ENCODE measurements around the gene FMO5.

Gene FMO5

GRCh38 chr1:147223740-147224615, 1.2 kb downstream of the FMO5 start:
- no peak for FAIRE-seq
- TF ChIP-seq POLR2A (IDR thresholded peaks at IDR 0.05; ENCODE audit: low read depth, low read length), result no peak
- DNase-seq (ENCODE audit: insufficient read length, low spot score), result no peak

- FAIRE-seq (no peak), DNase-seq (ENCODE audit: insufficient read length, low spot score) (no peak)
- no peak for TF ChIP-seq POLR2A (IDR thresholded peaks at IDR 0.05; ENCODE audit: low read depth, low read length)
These were observed 6.5 kb downstream of the FMO5 start for GRCh38 chr1:147218606-147219005.

GRCh38 chr1:147217141-147217540, 8.0 kb downstream of the FMO5 start:
- no peak for TF ChIP-seq POLR2A (IDR thresholded peaks at IDR 0.05; ENCODE audit: low read depth, low read length)
- FAIRE-seq (no peak), DNase-seq (ENCODE audit: insufficient read length, low spot score) (no peak)

GRCh38 chr1:147216124-147216523, 9.0 kb downstream of the FMO5 start:
- no peak for TF ChIP-seq POLR2A (IDR thresholded peaks at IDR 0.05; ENCODE audit: low read depth, low read length)
- FAIRE-seq (no peak), DNase-seq (ENCODE audit: insufficient read length, low spot score) (no peak)

GRCh38 chr1:147215540-147215916, 9.6 kb downstream of the FMO5 start:
- TF ChIP-seq POLR2A (IDR thresholded peaks at IDR 0.05; ENCODE audit: low read depth, low read length), result no peak
- DNase-seq (ENCODE audit: insufficient read length, low spot score), result no peak
- no peak for FAIRE-seq

GRCh38 chr1:147214842-147215539, 10.1 kb downstream of the FMO5 start:
- DNase-seq (ENCODE audit: insufficient read length, low spot score) (no peak), FAIRE-seq (peak; percentile 11)
- TF ChIP-seq POLR2A (IDR thresholded peaks at IDR 0.05; ENCODE audit: low read depth, low read length), result no peak

GRCh38 chr1:147214325-147214724, 10.8 kb downstream of the FMO5 start:
- DNase-seq (ENCODE audit: insufficient read length, low spot score), result no peak
- TF ChIP-seq POLR2A (IDR thresholded peaks at IDR 0.05; ENCODE audit: low read depth, low read length), result no peak
- no peak for FAIRE-seq

- no peak for DNase-seq (ENCODE audit: insufficient read length, low spot score)
- FAIRE-seq, result no peak
- TF ChIP-seq POLR2A (IDR thresholded peaks at IDR 0.05; ENCODE audit: low read depth, low read length), result no peak
These were observed 11.9 kb downstream of the FMO5 start for GRCh38 chr1:147213271-147213670.

GRCh38 chr1:147211577-147211976, 13.6 kb downstream of the FMO5 start:
- no peak for DNase-seq (ENCODE audit: insufficient read length, low spot score)
- no peak for TF ChIP-seq POLR2A (IDR thresholded peaks at IDR 0.05; ENCODE audit: low read depth, low read length)
- FAIRE-seq, result no peak

GRCh38 chr1:147210987-147211386, 14.2 kb downstream of the FMO5 start:
- no peak for FAIRE-seq
- no peak for TF ChIP-seq POLR2A (IDR thresholded peaks at IDR 0.05; ENCODE audit: low read depth, low read length)

GRCh38 chr1:147209825-147210821, 15.0 kb downstream of the FMO5 start:
- DNase-seq (ENCODE audit: insufficient read length, low spot score) (no peak), FAIRE-seq (no peak)
- no peak for TF ChIP-seq POLR2A (IDR thresholded peaks at IDR 0.05; ENCODE audit: low read depth, low read length)

More at GRCh38 chr1:147210987-147211386, 14.2 kb downstream of the FMO5 start:
- no peak for DNase-seq (ENCODE audit: insufficient read length, low spot score)

- no peak for TF ChIP-seq POLR2A (IDR thresholded peaks at IDR 0.05; ENCODE audit: low read depth, low read length)
- no peak for DNase-seq (ENCODE audit: insufficient read length, low spot score)
- no peak for FAIRE-seq
These were observed 16.5 kb downstream of the FMO5 start for GRCh38 chr1:147208619-147209018.

- FAIRE-seq (no peak), DNase-seq (ENCODE audit: insufficient read length, low spot score) (no peak)
- TF ChIP-seq POLR2A (IDR thresholded peaks at IDR 0.05; ENCODE audit: low read depth, low read length), result no peak
These were observed 17.9 kb downstream of the FMO5 start for GRCh38 chr1:147207192-147207591.

GRCh38 chr1:147204080-147204479, 21.1 kb downstream of the FMO5 start:
- no peak for FAIRE-seq
- TF ChIP-seq POLR2A (IDR thresholded peaks at IDR 0.05; ENCODE audit: low read depth, low read length), result no peak
- no peak for DNase-seq (ENCODE audit: insufficient read length, low spot score)

Data from H54 (cell line).